ENCODE results near the gene LRRN1. TPM values are rescaled to one million over a fixed set of nuclear protein-coding genes. Genes with fewer than 3 reads are reported as not detected.

The LRRN1 gene
- total RNA-seq, 1 donor from 2014 or later: 2.8 TPM

- DNase-seq (ENCODE audit: low spot score): no peak
- Mint-ChIP-seq H3K4me1 (ENCODE audit: unreplicated experiment) (no peaks in the 10 kb centered on the region), H3K4me3 (ENCODE audit: unreplicated experiment) (no peak overlapping the region), H3K27me3 (ENCODE audit: unreplicated experiment) (no peaks in the 10 kb centered on the region), H3K36me3 (ENCODE audit: low read depth, unreplicated experiment) (no peaks in the 10 kb centered on the region), H3K27ac (ENCODE audit: unreplicated experiment) (no peak overlapping the region), H3K9me3 (ENCODE audit: unreplicated experiment) (no peaks in the 10 kb centered on the region)
- TF ChIP-seq, protein P1, sequence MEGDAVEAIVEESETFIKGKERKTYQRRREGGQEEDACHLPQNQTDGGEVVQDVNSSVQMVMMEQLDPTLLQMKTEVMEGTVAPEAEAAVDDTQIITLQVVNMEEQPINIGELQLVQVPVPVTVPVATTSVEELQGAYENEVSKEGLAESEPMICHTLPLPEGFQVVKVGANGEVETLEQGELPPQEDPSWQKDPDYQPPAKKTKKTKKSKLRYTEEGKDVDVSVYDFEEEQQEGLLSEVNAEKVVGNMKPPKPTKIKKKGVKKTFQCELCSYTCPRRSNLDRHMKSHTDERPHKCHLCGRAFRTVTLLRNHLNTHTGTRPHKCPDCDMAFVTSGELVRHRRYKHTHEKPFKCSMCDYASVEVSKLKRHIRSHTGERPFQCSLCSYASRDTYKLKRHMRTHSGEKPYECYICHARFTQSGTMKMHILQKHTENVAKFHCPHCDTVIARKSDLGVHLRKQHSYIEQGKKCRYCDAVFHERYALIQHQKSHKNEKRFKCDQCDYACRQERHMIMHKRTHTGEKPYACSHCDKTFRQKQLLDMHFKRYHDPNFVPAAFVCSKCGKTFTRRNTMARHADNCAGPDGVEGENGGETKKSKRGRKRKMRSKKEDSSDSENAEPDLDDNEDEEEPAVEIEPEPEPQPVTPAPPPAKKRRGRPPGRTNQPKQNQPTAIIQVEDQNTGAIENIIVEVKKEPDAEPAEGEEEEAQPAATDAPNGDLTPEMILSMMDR (IDR thresholded peaks at IDR 0.05; ENCODE audit: unreplicated experiment): no peak
Measured at GRCh38 chr3:3815206-3815605, 16.0 kb downstream of the LRRN1 start.

- DNase-seq (ENCODE audit: low spot score): no peak
- Mint-ChIP-seq H3K27ac (ENCODE audit: unreplicated experiment) (no peak overlapping the region), H3K4me1 (ENCODE audit: unreplicated experiment) (no peaks in the 10 kb centered on the region), H3K36me3 (ENCODE audit: low read depth, unreplicated experiment) (no peaks in the 10 kb centered on the region), H3K4me3 (ENCODE audit: unreplicated experiment) (no peak overlapping the region), H3K27me3 (ENCODE audit: unreplicated experiment) (no peaks in the 10 kb centered on the region), H3K9me3 (ENCODE audit: unreplicated experiment) (no peaks in the 10 kb centered on the region)
- TF ChIP-seq, protein P1 (IDR thresholded peaks at IDR 0.05; ENCODE audit: unreplicated experiment): no peak
Measured at GRCh38 chr3:3816034-3816433, 16.8 kb downstream of the LRRN1 start.

DNA sequence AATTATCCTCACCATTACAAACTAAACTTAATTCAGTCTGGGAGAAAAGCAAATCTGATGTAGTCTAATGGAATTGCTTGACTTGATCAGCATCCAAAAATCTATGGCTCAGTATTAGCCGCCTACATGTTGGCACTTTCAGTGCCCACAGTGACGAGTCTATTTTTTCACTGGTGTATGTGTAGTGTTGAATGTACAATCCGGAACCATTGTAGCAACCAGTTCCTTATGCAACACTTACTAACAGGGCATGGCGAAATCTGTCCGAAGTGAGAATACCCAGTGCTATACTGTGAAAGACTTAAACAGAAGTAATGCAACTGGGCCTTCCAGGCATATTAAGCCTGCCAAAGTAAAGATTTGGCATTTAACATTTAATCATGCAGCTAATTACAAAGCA, 18.6 kb downstream of the LRRN1 start:
- no peaks in the 10 kb centered on the region for H3K4me1 Mint-ChIP-seq (ENCODE audit: unreplicated experiment)
- TF ChIP-seq, protein P1 (IDR thresholded peaks at IDR 0.05; ENCODE audit: unreplicated experiment): no peak

GRCh38 chr3:3821777-3822176, 22.5 kb downstream of the LRRN1 start:
- TF ChIP-seq, protein P1 (IDR thresholded peaks at IDR 0.05; ENCODE audit: unreplicated experiment): no peak
- no peaks in the 10 kb centered on the region for H3K9me3 Mint-ChIP-seq (ENCODE audit: unreplicated experiment)
- peaks cover 3% of the 10 kb centered on the region for H3K4me1 Mint-ChIP-seq (ENCODE audit: unreplicated experiment)
- H3K27me3 Mint-ChIP-seq (ENCODE audit: unreplicated experiment): no peaks in the 10 kb centered on the region
- H3K36me3 Mint-ChIP-seq (ENCODE audit: low read depth, unreplicated experiment): no peaks in the 10 kb centered on the region
- no peak overlapping the region for H3K27ac Mint-ChIP-seq (ENCODE audit: unreplicated experiment)
- no peak for DNase-seq (ENCODE audit: low spot score)
- no peak overlapping the region for H3K4me3 Mint-ChIP-seq (ENCODE audit: unreplicated experiment)

More for the DNA sequence above, 18.6 kb downstream of the LRRN1 start:
- DNase-seq (ENCODE audit: low spot score): no peak
- Mint-ChIP-seq H3K27ac (ENCODE audit: unreplicated experiment) (no peak overlapping the region), H3K27me3 (ENCODE audit: unreplicated experiment) (no peaks in the 10 kb centered on the region), H3K4me3 (ENCODE audit: unreplicated experiment) (no peak overlapping the region), H3K36me3 (ENCODE audit: low read depth, unreplicated experiment) (no peaks in the 10 kb centered on the region), H3K9me3 (ENCODE audit: unreplicated experiment) (no peaks in the 10 kb centered on the region)

DNA sequence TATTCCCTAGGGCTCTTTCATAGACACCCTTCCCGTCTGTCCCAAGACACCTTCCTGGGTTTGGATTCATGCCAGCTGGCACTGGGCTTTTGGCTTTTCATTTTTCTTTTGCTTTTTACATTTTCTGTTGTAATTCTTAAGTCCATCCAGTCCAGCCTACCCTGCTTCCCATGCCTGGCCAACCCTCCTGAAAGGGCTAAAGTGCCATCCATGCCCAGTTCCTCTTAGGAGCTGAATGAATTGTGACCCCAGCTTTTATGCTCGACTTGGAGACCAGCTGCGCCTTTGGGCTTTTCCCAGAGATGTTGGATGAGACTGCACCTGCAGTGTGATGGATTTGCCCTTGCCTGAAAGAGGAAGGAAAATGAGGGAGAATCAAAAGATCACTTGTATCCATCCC, 25.8 kb downstream of the LRRN1 start:
- H3K4me3 Mint-ChIP-seq (ENCODE audit: unreplicated experiment): no peak overlapping the region
- no peaks in the 10 kb centered on the region for H3K36me3 Mint-ChIP-seq (ENCODE audit: low read depth, unreplicated experiment)
- no peak overlapping the region for H3K27ac Mint-ChIP-seq (ENCODE audit: unreplicated experiment)

More for the DNA sequence above, 25.8 kb downstream of the LRRN1 start:
- Mint-ChIP-seq H3K9me3 (ENCODE audit: unreplicated experiment) (no peaks in the 10 kb centered on the region), H3K4me1 (ENCODE audit: unreplicated experiment) (peaks cover 3% of the 10 kb centered on the region), H3K27me3 (ENCODE audit: unreplicated experiment) (peaks cover 2% of the 10 kb centered on the region)
- DNase-seq (ENCODE audit: low spot score): no peak
- TF ChIP-seq, protein P1 (IDR thresholded peaks at IDR 0.05; ENCODE audit: unreplicated experiment): no peak

All from endothelial cell (in vitro differentiated cells).